IPS-NIHi7 (cell line): Measurements from ENCODE around the gene NSFL1C.

ENCODE experiments used
- DNase-seq: peaks from one replicate; pipeline ENCODE4 v3.0.0; 2012; ENCODE audit warnings: mixed read lengths; ENCODE audit errors: extremely low spot score

The NSFL1C gene

GRCh38 chr20:1484438-1485116, 17.9 kb upstream of the NSFL1C start:
- no peak for DNase-seq

GRCh38 chr20:1479831-1480595, 13.4 kb upstream of the NSFL1C start:
- no peak for DNase-seq

- no peak for DNase-seq
These were observed 11.9 kb upstream of the NSFL1C start for GRCh38 chr20:1478566-1478965.

- DNase-seq = no peak
These were observed 11.3 kb upstream of the NSFL1C start for GRCh38 chr20:1477896-1478490.

GRCh38 chr20:1474817-1475603, 8.4 kb upstream of the NSFL1C start:
- peak; percentile 35 for DNase-seq

- DNase-seq = no peak
These were observed 7.7 kb upstream of the NSFL1C start for GRCh38 chr20:1474325-1474724.

- no peak for DNase-seq
These were observed 6.9 kb upstream of the NSFL1C start for GRCh38 chr20:1473246-1474220.

- DNase-seq = no peak
These were observed 6.1 kb upstream of the NSFL1C start for GRCh38 chr20:1472556-1473245.

GRCh38 chr20:1471242-1471641, 4.6 kb upstream of the NSFL1C start:
- DNase-seq = no peak

- peak; percentile 74 for DNase-seq
These were observed 3.4 kb upstream of the NSFL1C start for GRCh38 chr20:1469925-1470571.

- DNase-seq = no peak
These were observed 2.8 kb upstream of the NSFL1C start for GRCh38 chr20:1469306-1469905.

GRCh38 chr20:1468117-1468624, 1.5 kb upstream of the NSFL1C start:
- DNase-seq = no peak

- DNase-seq = no peak
These were observed 887 bp upstream of the NSFL1C start for GRCh38 chr20:1467355-1468116.

- DNase-seq = no peak
These were observed 369 bp upstream of the NSFL1C start for GRCh38 chr20:1467082-1467354.

GRCh38 chr20:1465470-1466210, 1.0 kb downstream of the NSFL1C start:
- no peak for DNase-seq

GRCh38 chr20:1463971-1464570, 2.6 kb downstream of the NSFL1C start:
- DNase-seq = no peak

GRCh38 chr20:1462834-1463233, 3.8 kb downstream of the NSFL1C start:
- DNase-seq = no peak

GRCh38 chr20:1462001-1462400, 4.6 kb downstream of the NSFL1C start:
- no peak for DNase-seq
